HFFc6 (cell line): ENCODE data around the gene CACNG3. TPM values are rescaled to one million over a fixed set of nuclear protein-coding genes. Genes with fewer than 3 reads are reported as not detected.

Source experiments
- DNase-seq: peaks from one replicate; pipeline ENCODE4 v3.0.0-alpha.2; 2018
- H3K27ac Mint-ChIP-seq: 2 replicates; pipeline ENCODE4 v1.8.0; 2020; ENCODE audit warnings: mild to moderate bottlenecking, mixed read lengths
- H3K27me3 Mint-ChIP-seq: 2 replicates; pipeline ENCODE4 v1.8.0; 2021; ENCODE audit warnings: mild to moderate bottlenecking, moderate library complexity, mixed read lengths; ENCODE audit not compliant: insufficient read depth
- H3K36me3 Mint-ChIP-seq: 2 replicates; pipeline ENCODE4 v1.8.0; 2021; ENCODE audit warnings: low read depth, mixed read lengths
- H3K4me1 Mint-ChIP-seq: 2 replicates; pipeline ENCODE4 v1.8.0; 2020; ENCODE audit warnings: low read depth, mixed read lengths
- H3K4me3 Mint-ChIP-seq: 2 replicates; pipeline ENCODE4 v1.8.0; 2020; ENCODE audit warnings: mild to moderate bottlenecking, moderate library complexity, mixed read lengths
- H3K9me3 Mint-ChIP-seq: 2 replicates; pipeline ENCODE4 v1.8.0; 2020; ENCODE audit warnings: mild to moderate bottlenecking, mixed read lengths
- total RNA-seq, 6 experiments: library from RNA; stranded (reverse); fragmentation: NEBNext Ultra II Directional; extraction: Animal tissue kit (Norgen Biotek cat#: 25700); gene quantifications; 2 replicates in 1 of 6; 3 replicates in 5 of 6; pipeline ENCODE4 v1.2.3, GENCODE V29; 2021
- TF ChIP-seq, protein P1 (sequence below): fragments of 200-600 bp; sonication (generic); IDR thresholded peaks from 2 replicates; pipeline ENCODE4 v1.5.0; 2021; ENCODE audit warnings: antibody characterized with exemption, mild to moderate bottlenecking

The CACNG3 gene
- total RNA-seq, 6 experiments from 2014 or later, result not detected

- H3K27ac Mint-ChIP-seq, result no peak overlapping the region
- peaks cover 3% of the 10 kb centered on the region for H3K27me3 Mint-ChIP-seq
- TF ChIP-seq, protein P1, sequence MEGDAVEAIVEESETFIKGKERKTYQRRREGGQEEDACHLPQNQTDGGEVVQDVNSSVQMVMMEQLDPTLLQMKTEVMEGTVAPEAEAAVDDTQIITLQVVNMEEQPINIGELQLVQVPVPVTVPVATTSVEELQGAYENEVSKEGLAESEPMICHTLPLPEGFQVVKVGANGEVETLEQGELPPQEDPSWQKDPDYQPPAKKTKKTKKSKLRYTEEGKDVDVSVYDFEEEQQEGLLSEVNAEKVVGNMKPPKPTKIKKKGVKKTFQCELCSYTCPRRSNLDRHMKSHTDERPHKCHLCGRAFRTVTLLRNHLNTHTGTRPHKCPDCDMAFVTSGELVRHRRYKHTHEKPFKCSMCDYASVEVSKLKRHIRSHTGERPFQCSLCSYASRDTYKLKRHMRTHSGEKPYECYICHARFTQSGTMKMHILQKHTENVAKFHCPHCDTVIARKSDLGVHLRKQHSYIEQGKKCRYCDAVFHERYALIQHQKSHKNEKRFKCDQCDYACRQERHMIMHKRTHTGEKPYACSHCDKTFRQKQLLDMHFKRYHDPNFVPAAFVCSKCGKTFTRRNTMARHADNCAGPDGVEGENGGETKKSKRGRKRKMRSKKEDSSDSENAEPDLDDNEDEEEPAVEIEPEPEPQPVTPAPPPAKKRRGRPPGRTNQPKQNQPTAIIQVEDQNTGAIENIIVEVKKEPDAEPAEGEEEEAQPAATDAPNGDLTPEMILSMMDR, result no peak
- H3K4me3 Mint-ChIP-seq, result no peak overlapping the region
- H3K36me3 Mint-ChIP-seq, result no peaks in the 10 kb centered on the region; the same call in 1 of the 2 replicates
- DNase-seq, result no peak
- H3K4me1 Mint-ChIP-seq, result no peaks in the 10 kb centered on the region
- H3K9me3 Mint-ChIP-seq, result peaks cover 22% of the 10 kb centered on the region
These were observed 138.2 kb downstream of the CACNG3 start for GRCh38 chr16:24394341-24394740.

DNA sequence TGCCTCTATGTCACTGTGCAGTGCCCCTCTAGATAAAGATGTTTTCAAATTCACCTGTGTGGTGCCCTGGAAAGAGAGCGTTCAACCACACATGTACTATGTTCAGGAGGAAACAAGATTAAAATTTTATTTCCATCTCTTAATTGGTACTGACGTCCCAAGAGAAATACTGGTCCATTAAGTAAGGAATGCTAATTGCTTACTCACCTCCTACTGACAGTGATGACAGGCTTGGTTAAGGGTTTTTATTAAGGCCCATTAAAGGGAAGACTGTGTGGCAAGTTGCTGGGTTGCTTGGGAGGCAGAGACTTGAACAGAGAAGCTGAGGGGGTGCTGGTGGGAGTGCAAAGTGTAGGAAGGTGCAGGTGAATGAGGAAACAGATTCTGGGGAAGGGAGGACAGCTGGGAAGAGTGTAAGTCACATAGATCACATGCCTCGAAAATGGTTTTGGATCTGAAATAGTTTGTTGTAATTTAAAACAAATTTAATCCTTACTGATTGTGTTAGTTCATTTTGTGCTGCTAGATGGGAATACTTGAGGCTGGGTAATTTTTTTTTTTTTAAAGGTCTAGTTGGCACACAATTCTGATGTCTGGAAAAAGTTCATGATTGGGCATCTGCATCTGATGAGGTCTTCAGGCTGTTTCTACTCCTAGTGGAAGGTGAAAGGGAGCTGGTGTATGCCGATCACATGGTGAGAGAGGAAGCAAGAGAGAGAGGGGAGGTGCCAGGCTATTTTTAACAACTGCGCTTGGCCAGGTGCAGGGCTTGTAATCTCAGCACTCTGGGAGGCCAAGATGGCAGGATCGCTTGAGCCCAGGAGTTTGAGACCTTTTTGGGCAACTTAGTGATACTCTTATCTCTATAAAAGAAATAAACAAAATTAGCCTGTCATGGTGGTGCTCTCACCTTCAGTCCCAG, 140.5 kb downstream of the CACNG3 start:
- Mint-ChIP-seq H3K27me3 (peaks cover 3% of the 10 kb centered on the region), H3K27ac (no peak overlapping the region), H3K4me1 (no peaks in the 10 kb centered on the region), H3K9me3 (peaks cover 19% of the 10 kb centered on the region), H3K36me3 (no peaks in the 10 kb centered on the region), H3K4me3 (no peak overlapping the region)
- DNase-seq, result no peak
- TF ChIP-seq, protein P1, result no peak

- H3K27ac Mint-ChIP-seq, result no peak overlapping the region
- H3K9me3 Mint-ChIP-seq, result peaks cover 18% of the 10 kb centered on the region
- H3K4me1 Mint-ChIP-seq, result no peaks in the 10 kb centered on the region
- no peak overlapping the region for H3K4me3 Mint-ChIP-seq
- H3K27me3 Mint-ChIP-seq, result no peaks in the 10 kb centered on the region
- no peak for DNase-seq
- TF ChIP-seq, protein P1, result no peak
- H3K36me3 Mint-ChIP-seq, result no peaks in the 10 kb centered on the region
These were observed 152.9 kb downstream of the CACNG3 start for GRCh38 chr16:24409045-24409444.
